Effector CD8-positive, alpha-beta T cell (primary cell): ENCODE data around the gene ATP8A2.

Experiments
- DNase-seq: peaks from one replicate; lab custom pipeline; 2025; lab: John Stamatoyannopoulos, UW

Gene ATP8A2

DNA sequence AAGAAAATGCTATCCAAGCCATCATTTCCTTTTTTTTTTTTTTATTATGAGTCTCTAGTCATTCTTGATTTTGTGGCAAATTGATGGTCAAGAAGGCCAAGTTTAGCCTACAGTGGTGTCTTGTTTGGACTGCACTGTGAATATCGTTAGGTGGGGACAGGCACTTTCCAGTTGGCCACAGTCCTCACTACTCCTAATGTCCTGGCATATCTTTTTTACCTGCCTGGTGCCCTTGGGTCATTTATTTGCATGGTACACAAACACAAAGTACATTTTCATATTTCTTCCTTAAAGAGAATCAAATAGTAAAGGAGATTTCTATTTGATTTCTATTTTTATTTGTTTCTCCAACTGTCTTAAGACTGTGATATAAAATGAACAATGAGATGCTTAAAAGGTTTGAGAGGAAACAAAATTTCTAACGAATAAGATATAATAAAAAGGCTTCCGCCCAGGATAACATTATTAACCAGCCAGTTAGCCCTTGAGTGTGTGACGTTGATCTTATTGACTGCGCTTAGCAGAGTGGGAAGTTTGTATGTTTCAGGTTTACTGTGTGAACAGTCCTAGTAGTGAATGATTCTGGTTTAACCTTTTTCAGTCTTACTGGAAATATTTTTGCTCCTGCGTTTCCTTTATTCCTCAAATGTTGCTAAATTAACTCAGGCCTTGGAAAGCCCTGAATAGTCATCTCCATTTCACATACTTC, 312.0 kb downstream of the ATP8A2 start:
- no peak for DNase-seq

- no peak for DNase-seq
Measured at GRCh38 chr13:25684491-25684890, 312.7 kb downstream of the ATP8A2 start.

- DNase-seq = no peak
Measured at GRCh38 chr13:25686831-25687470, 315.2 kb downstream of the ATP8A2 start.

- DNase-seq = no peak
Measured at GRCh38 chr13:25687471-25688225, 315.9 kb downstream of the ATP8A2 start.

- no peak for DNase-seq
Measured at GRCh38 chr13:25688536-25688935, 316.8 kb downstream of the ATP8A2 start.

GRCh38 chr13:25689539-25689938, 317.8 kb downstream of the ATP8A2 start:
- DNase-seq = no peak

GRCh38 chr13:25690582-25690981, 318.8 kb downstream of the ATP8A2 start:
- DNase-seq = no peak

DNA sequence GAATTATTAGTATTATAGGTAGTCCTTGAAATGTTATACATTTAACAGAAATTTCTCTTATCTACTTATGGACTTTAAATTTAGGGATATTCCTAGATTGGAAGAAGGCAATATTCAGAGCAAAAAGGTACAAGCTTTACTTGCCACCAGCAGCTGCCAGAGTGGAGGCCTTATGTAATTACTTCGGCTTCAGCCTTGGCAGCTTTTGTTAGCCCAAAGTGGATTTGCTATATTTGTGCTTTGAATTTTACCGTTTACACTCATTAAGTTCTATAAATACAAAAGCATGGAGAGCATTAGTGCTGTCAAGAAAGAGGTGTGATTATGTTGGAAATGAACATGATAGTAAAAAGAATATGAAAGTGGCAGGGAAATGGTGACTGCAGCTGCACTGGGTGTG, 319.9 kb downstream of the ATP8A2 start:
- no peak for DNase-seq

DNA sequence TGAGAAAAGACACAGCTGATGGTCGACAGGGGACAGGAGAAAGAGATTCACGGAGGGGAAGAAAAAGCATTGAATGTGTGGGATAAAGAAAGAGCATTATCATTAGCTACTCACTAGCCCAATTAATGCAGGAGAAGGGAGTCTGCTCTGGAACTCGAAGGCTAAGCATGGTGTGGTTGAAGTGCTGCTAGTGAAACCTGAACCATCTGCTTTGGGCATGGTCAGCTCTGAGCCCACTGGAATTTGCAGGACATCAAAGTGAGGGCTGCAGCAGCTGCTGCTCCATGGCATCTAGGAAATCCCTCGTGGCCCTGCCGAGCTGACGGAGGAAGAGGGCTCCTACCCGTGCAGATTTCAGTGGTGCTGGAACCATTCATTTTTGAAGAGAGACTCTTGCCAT, 320.3 kb downstream of the ATP8A2 start:
- no peak for DNase-seq

DNA sequence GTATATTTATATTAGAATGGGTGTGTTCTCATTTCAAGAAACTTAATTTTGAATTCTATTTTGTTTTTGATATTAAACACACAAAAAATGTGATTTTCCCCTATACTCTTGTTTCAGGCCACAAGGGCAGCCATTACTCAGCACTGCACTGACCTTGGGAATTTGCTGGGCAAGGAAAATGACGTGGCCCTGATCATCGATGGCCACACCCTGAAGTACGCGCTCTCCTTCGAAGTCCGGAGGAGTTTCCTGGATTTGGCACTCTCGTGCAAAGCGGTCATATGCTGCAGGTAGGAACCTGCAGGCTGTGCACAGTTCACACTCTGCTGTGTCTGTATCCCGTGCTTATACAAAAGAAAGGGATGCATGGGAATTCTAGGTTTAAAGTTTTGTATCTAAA, 327.3 kb downstream of the ATP8A2 start:
- no peak for DNase-seq

- no peak for DNase-seq
Measured at GRCh38 chr13:25699600-25699999, 327.8 kb downstream of the ATP8A2 start.

DNA sequence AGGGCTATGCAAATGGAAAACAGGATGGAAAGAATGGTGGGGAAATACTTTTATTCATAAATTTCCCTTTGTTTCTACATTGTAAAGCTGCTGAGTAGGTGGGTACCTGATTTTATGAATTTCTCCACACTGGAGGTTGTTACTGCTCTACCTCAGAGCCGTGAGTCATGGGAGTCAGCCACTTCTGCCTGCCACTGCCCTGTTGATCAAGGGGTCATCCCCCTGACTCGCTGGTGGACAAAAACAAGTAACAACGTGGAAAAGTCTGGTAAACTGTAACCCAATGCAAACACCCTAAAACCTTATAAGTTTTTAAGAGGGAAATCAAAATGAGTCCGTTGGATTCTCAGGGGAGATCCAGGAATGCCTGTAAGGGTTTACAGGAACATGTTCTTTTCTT, 329.5 kb downstream of the ATP8A2 start:
- DNase-seq = no peak

GRCh38 chr13:25702386-25702785, 330.6 kb downstream of the ATP8A2 start:
- no peak for DNase-seq

- no peak for DNase-seq
Measured at GRCh38 chr13:25707726-25708125, 336.0 kb downstream of the ATP8A2 start.

DNA sequence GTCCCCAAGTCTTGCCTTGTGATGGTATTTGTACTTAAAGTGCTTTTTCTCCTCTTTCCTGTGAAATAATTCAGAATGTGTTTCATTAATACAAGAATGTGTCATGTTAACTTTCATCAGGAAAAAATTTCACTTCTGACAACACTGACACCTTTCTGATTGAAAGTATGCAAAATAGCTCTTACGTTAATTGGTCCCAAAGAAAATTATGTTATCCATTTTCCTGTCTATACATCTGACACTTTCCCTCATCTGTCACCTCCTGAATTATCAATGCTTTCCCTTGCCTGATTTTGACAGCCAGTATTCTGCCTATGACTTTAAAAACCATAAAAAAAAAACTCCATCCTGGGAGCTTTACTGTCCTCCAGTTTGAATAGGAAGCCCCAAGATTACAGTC, 336.5 kb downstream of the ATP8A2 start:
- DNase-seq = no peak

DNA sequence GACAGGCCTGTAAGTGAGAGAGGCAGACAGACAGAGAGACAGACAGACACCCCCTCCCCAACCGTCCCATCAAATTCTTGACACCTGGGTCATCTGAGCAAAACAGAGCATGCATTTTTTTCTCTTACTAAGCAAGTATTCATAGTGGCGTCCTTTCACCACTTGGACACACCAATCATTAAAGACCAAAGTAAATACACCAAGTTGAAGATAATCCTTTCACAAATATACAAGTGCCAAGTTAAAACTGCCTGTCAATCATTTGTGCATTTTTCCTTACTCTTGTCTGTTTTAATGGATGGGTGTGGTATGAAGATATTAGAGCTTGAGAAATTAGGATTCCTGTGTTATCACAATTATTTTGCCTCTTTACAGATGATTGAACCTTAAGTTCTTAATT, 337.3 kb downstream of the ATP8A2 start:
- no peak for DNase-seq

DNA sequence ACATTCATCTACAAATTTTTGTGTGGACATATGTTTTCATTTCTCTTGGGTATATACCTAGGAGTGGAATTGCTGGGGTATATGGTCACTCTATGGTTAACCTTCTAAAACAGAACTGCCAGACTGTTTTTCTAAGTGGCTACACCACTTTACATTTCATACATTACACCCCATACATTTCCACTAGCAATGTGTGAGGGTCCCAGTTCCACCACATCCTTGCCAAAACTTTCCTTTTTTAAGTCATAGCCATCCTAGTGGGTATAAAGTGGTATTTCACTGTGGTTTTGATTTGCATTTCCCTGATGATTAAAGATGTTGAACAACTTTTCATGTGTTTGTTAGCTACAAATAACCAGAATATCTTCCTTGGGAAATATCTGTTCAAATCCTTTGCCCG, 344.0 kb downstream of the ATP8A2 start:
- DNase-seq = no peak

DNA sequence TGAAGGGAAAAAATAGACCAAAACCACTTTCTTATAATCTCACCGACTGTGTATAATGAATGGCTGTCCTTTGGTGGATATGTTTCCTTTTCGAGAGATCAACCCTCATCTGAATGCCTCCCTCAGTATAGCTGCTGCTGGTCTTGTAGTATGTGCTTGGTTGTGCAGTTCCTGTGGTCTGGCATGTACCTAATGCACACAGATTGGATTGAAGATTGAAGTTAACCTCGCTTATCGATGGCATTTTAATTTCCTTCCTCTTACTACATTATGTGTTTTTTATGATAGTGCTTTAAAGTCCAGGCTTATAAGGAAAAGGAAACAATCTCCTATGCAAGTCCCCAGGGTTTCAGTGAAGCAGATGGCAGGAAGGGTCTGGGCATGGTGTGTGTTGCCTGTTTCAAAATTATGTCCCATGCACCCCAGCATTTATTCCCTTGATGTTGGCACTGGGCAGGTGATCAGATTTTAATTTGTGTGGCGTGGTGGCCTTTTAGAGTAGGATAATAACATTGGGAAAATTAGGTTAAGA, 346.0 kb downstream of the ATP8A2 start:
- DNase-seq = no peak

- DNase-seq = no peak
Measured at GRCh38 chr13:25719666-25720065, 347.9 kb downstream of the ATP8A2 start.

- DNase-seq = no peak
Measured at GRCh38 chr13:25722893-25723292, 351.1 kb downstream of the ATP8A2 start.

- no peak for DNase-seq
Measured at GRCh38 chr13:25725104-25725503, 353.3 kb downstream of the ATP8A2 start.

DNA sequence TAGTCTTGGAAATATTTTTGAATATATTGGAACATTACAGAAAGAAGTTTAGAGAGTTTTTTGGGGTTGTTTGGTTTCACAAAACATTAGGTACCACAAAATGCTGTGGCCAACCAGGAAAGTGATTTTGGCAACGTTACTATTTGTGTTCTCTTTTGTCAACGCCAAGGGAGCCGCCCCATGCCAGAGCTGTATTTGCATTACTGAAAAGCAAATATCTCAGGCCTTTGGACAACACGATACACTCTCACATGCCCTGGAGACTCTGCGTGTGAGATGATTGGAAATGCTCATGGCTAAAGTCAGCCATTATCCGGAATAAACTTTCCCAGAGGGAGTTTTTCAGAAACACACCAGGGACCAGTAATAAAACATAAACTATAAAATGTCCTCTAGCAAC, 355.5 kb downstream of the ATP8A2 start:
- no peak for DNase-seq

GRCh38 chr13:25727810-25728209, 356.0 kb downstream of the ATP8A2 start:
- no peak for DNase-seq
